SK-N-SH treated with all-trans-retinoic acid at 6 μM for 48 hours (cell line): Measurements from ENCODE around the gene CR1.

Source experiments
- ARNTL ChIP-seq: fragments of 450-650 bp; formaldehyde crosslinking; IDR thresholded peaks from 2 replicates; pipeline ENCODE4 v1.5.0; 2020; ENCODE audit warnings: low read depth, mild to moderate bottlenecking, moderate library complexity, borderline replicate concordance
- PATZ1 ChIP-seq: fragments of 250-450 bp; sonication (Bioruptor Pico); IDR thresholded peaks from 2 replicates; pipeline ENCODE4 v1.8.0; 2020; ENCODE audit warnings: mild to moderate bottlenecking, moderate library complexity, borderline replicate concordance
- ZFP3 ChIP-seq: fragments of 250-450 bp; sonication (Bioruptor Pico); IDR thresholded peaks from 2 replicates; pipeline ENCODE4 v1.5.0; 2020; ENCODE audit warnings: mild to moderate bottlenecking, moderate library complexity
- ZNF70 ChIP-seq: fragments of 450-650 bp; formaldehyde crosslinking; IDR thresholded peaks from 2 replicates; pipeline ENCODE4 v1.5.0; 2020; ENCODE audit warnings: mild to moderate bottlenecking, moderate library complexity

GRCh38 chr1:207487636-207488035, 8.3 kb upstream of the CR1 start:
- no peak for TF ChIP-seq ZNF70 (CRISPR knock-in tag)
- no peak for TF ChIP-seq ARNTL
- no peak for TF ChIP-seq PATZ1 (CRISPR knock-in tag)
- TF ChIP-seq ZFP3: no peak
